Smooth muscle cell (in vitro differentiated cells): ENCODE results near the gene CRKL. TPM values are rescaled to one million over a fixed set of nuclear protein-coding genes. Genes with fewer than 3 reads are reported as not detected.

ENCODE experiments used
- DNase-seq: peaks from one replicate; lab custom pipeline; 2025; ENCODE audit not compliant: unreplicated experiment; lab: John Stamatoyannopoulos, UW
- H2AFZ ChIP-seq: fragments of 200-600 bp; sonication (generic); 2 replicates; pipeline ENCODE4 v1.6.0; 2016; ENCODE audit warnings: antibody characterized with exemption, low read depth, mild to moderate bottlenecking
- H3F3A ChIP-seq: fragments of 200-600 bp; sonication (generic); 2 replicates; pipeline ENCODE4 v1.6.0; 2017; ENCODE audit warnings: antibody characterized with exemption, low read depth
- H3K27ac ChIP-seq: fragments of 200-600 bp; sonication (generic); 2 replicates; pipeline ENCODE4 v1.5.1; 2016; ENCODE audit warnings: low read depth, mild to moderate bottlenecking
- H3K27me3 ChIP-seq: fragments of 200-600 bp; sonication (generic); 2 replicates; pipeline ENCODE4 v1.6.1; 2016; ENCODE audit warnings: low read depth, mild to moderate bottlenecking
- H3K36me3 ChIP-seq: fragments of 200-600 bp; sonication (generic); 2 replicates; pipeline ENCODE4 v1.5.1; 2016; ENCODE audit warnings: low read depth
- H3K4me1 ChIP-seq: fragments of 200-600 bp; sonication (generic); 2 replicates; pipeline ENCODE4 v1.5.1; 2016; ENCODE audit warnings: low read depth
- H3K4me2 ChIP-seq: fragments of 200-600 bp; sonication (generic); 2 replicates; pipeline ENCODE4 v1.6.0; 2016; ENCODE audit warnings: mild to moderate bottlenecking
- H3K4me3 ChIP-seq: fragments of 200-600 bp; sonication (generic); 2 replicates; pipeline ENCODE4 v1.5.1; 2016; ENCODE audit warnings: mild to moderate bottlenecking
- H3K79me2 ChIP-seq: fragments of 200-600 bp; sonication (generic); 2 replicates; pipeline ENCODE4 v1.6.0; 2016; ENCODE audit warnings: low read depth, mild to moderate bottlenecking
- H3K9ac ChIP-seq: fragments of 200-600 bp; sonication (generic); 2 replicates; pipeline ENCODE4 v1.6.0; 2016; ENCODE audit warnings: low read depth
- H3K9me3 ChIP-seq: fragments of 200-600 bp; sonication (generic); replicated peaks from 2 replicates; pipeline ENCODE4 v1.5.1; 2016; ENCODE audit warnings: low read depth
- H4K20me1 ChIP-seq: fragments of 200-600 bp; sonication (generic); 2 replicates; pipeline ENCODE4 v1.6.0; 2016; ENCODE audit warnings: low read depth
- CTCF ChIP-seq: fragments of 200-600 bp; sonication (generic); IDR thresholded peaks from 2 replicates; pipeline ENCODE4 v1.5.1; 2017; ENCODE audit warnings: borderline replicate concordance, mild to moderate bottlenecking, antibody characterized with exemption; ENCODE audit not compliant: insufficient read depth, poor library complexity, severe bottlenecking
- WGBS: methylation state at CpG from one replicate; pipeline ENCODE4 v1.1.7; 2016; ENCODE audit warnings: low lambda C conversion rate; 5-methylcytosine and 5-hydroxymethylcytosine counted together
- polyA plus RNA-seq: library from polyadenylated mRNA; unstranded; fragments of >200 nt; fragmentation: Nextera tagmentation; extraction: Ambion mirVana; gene quantifications from 2 replicates; pipeline ENCODE4 v1.2.1, GENCODE V29; 2016
- total RNA-seq: library from RNA; depleted of rRNA; stranded (reverse); fragments of >200 nt; gene quantifications from 2 replicates; pipeline ENCODE4 v1.2.3, GENCODE V29; 2014

CRKL gene
- total and polyA plus RNA-seq, 2 experiments from 2014 or later = 26.6 to 40.9 TPM

- no peaks in the 10 kb centered on the region for H3K9me3 ChIP-seq
- WGBS = 95% methylated on average over 9 of the region's 9 CpGs
- H3K27ac ChIP-seq = no peak overlapping the region
- no peaks in the 10 kb centered on the region for H3K27me3 ChIP-seq
- no peaks in the 10 kb centered on the region for H3K79me2 ChIP-seq
- H2AFZ ChIP-seq = no peak overlapping the region
- no peak overlapping the region for H3K4me3 ChIP-seq
- TF ChIP-seq CTCF = no peak
- H3K4me1 ChIP-seq = peaks cover 3% of the 10 kb centered on the region
- no peak for DNase-seq
- no peak overlapping the region for H3K9ac ChIP-seq
- peaks cover 9% of the 10 kb centered on the region for H3F3A ChIP-seq
- no peak overlapping the region for H3K4me2 ChIP-seq
- H3K36me3 ChIP-seq = no peaks in the 10 kb centered on the region
- peaks cover 5% of the 10 kb centered on the region for H4K20me1 ChIP-seq
These were observed 35.1 kb upstream of the CRKL start for GRCh38 chr22:20881869-20882815.

GRCh38 chr22:20882855-20883254 lies 34.4 kb upstream of the CRKL start:
- no peaks in the 10 kb centered on the region for H3K27me3 ChIP-seq
- peaks cover 9% of the 10 kb centered on the region for H3F3A ChIP-seq
- no peak for TF ChIP-seq CTCF
- 97% methylated on average over 6 of the region's 6 CpGs for WGBS
- no peaks in the 10 kb centered on the region for H3K9me3 ChIP-seq
- H3K4me1 ChIP-seq = peaks cover 3% of the 10 kb centered on the region
- no peak overlapping the region for H3K9ac ChIP-seq
- H3K27ac ChIP-seq = no peak overlapping the region
- no peaks in the 10 kb centered on the region for H3K79me2 ChIP-seq
- no peak for DNase-seq
- H3K4me2 ChIP-seq = no peak overlapping the region
- H4K20me1 ChIP-seq = peaks cover 5% of the 10 kb centered on the region
- no peak overlapping the region for H3K4me3 ChIP-seq
- H2AFZ ChIP-seq = no peak overlapping the region
- H3K36me3 ChIP-seq = no peaks in the 10 kb centered on the region

- 86% methylated on average over 4 of the region's 4 CpGs for WGBS
- Histone ChIP-seq H3K4me2 (no peak overlapping the region), H3K9ac (no peak overlapping the region), H3K79me2 (no peaks in the 10 kb centered on the region), H3K27me3 (no peaks in the 10 kb centered on the region), H3K4me3 (no peak overlapping the region), H3K4me1 (peaks cover 3% of the 10 kb centered on the region), H3K27ac (no peak overlapping the region), H3F3A (peaks cover 9% of the 10 kb centered on the region), H4K20me1 (peaks cover 5% of the 10 kb centered on the region), H3K36me3 (no peaks in the 10 kb centered on the region), H2AFZ (no peak overlapping the region), H3K9me3 (no peaks in the 10 kb centered on the region)
- TF ChIP-seq CTCF = no peak
- DNase-seq = no peak
These were observed 32.8 kb upstream of the CRKL start for GRCh38 chr22:20884454-20884853.
